ENCODE measurements around the gene STH. TPM values are rescaled to one million over a fixed set of nuclear protein-coding genes. Genes with fewer than 3 reads are reported as not detected.

Gene STH
- total RNA-seq, 1 experiment from 2014 or later: not detected

GRCh38 chr17:45953561-45953960 lies 45.5 kb upstream of the STH start:
- ChIA-PET POLR2A (no interaction called here), CTCF (interaction anchor here (0.6 kb wide), 1 partner anchor 81 kb away, joined by 3 read pairs; no protein-coding TSS in a partner anchor)
- DNase-seq (ENCODE audit: low read depth, low spot score): no peak
- H3K4me1 ChIP-seq (ENCODE audit: control insufficient read depth, insufficient read depth, low read length): peaks cover 3% of the 10 kb centered on the region; the same call in 1 of the 2 replicates
- H3K36me3 ChIP-seq (ENCODE audit: control insufficient read depth, insufficient read depth, low read length): no peaks in the 10 kb centered on the region
- in situ Hi-C loops (cut with HindIII; ENCODE audit: low pct_unique_long_range_greater_than_20kb, low sequenced_read_pairs): no loop called here
- no peak overlapping the region for H3K4me3 ChIP-seq (ENCODE audit: low read depth in 2 of 2, low read length in 2 of 2)
- ATAC-seq: no peak
- H3K27ac ChIP-seq (ENCODE audit: low read length): no peak overlapping the region
- BruUV-seq (replicated peaks): no TSS peak
- H3K27me3 ChIP-seq (ENCODE audit: control insufficient read depth, insufficient read depth, low read length): no peaks in the 10 kb centered on the region
- TF ChIP-seq TCF7L2 (IDR thresholded peaks at IDR 0.05; ENCODE audit: low read depth, low read length) (no peak), CTCF (IDR thresholded peaks at IDR 0.05) (no peak), POLR2AphosphoS5 (IDR thresholded peaks at IDR 0.05; ENCODE audit: low read depth, low read length) (no peak), SIN3A (IDR thresholded peaks at IDR 0.05; ENCODE audit: borderline replicate concordance, insufficient read depth, low read depth, low read length) (no peak)
- TF ChIP-seq, protein P1, sequence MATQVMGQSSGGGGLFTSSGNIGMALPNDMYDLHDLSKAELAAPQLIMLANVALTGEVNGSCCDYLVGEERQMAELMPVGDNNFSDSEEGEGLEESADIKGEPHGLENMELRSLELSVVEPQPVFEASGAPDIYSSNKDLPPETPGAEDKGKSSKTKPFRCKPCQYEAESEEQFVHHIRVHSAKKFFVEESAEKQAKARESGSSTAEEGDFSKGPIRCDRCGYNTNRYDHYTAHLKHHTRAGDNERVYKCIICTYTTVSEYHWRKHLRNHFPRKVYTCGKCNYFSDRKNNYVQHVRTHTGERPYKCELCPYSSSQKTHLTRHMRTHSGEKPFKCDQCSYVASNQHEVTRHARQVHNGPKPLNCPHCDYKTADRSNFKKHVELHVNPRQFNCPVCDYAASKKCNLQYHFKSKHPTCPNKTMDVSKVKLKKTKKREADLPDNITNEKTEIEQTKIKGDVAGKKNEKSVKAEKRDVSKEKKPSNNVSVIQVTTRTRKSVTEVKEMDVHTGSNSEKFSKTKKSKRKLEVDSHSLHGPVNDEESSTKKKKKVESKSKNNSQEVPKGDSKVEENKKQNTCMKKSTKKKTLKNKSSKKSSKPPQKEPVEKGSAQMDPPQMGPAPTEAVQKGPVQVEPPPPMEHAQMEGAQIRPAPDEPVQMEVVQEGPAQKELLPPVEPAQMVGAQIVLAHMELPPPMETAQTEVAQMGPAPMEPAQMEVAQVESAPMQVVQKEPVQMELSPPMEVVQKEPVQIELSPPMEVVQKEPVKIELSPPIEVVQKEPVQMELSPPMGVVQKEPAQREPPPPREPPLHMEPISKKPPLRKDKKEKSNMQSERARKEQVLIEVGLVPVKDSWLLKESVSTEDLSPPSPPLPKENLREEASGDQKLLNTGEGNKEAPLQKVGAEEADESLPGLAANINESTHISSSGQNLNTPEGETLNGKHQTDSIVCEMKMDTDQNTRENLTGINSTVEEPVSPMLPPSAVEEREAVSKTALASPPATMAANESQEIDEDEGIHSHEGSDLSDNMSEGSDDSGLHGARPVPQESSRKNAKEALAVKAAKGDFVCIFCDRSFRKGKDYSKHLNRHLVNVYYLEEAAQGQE (IDR thresholded peaks at IDR 0.05; ENCODE audit: insufficient read depth in 1 of 2, low read depth in 2 of 2, low read length in 1 of 2): no peak
- H3K9me3 ChIP-seq (ENCODE audit: control insufficient read depth, insufficient read depth, low read depth, low read length): no peaks in the 10 kb centered on the region
- intact Hi-C loops (cut with micrococcal nuclease; ENCODE audit: unreplicated experiment): no loop called here

DNA sequence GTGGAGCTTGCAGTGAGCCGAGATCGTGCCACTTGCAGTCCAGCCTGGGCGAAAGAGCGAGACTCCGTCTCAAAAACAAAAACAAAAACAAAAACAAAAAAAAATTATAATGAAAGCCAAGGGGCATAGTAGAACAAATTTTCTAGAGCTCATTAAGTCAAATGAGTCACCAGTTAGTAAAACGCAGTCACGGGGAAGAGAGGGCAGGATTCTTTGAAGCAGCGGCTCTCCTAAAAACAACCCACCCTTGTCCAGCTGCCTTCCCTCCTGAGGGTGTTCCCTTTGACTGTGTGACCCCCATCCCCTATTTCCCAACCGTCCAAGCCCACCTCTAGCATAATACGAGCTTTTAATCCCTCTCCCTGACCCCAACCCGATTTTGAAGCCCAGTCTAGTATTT lies 44.1 kb upstream of the STH start:
- no peaks in the 10 kb centered on the region for H3K4me1 ChIP-seq (ENCODE audit: control insufficient read depth, insufficient read depth, low read length)
- ATAC-seq (no peak), DNase-seq (ENCODE audit: low read depth, low spot score) (no peak)
- CTCF ChIA-PET: no interaction called here
- H3K4me3 ChIP-seq (ENCODE audit: low read depth in 2 of 2, low read length in 2 of 2): no peak overlapping the region
- H3K36me3 ChIP-seq (ENCODE audit: control insufficient read depth, insufficient read depth, low read length): no peaks in the 10 kb centered on the region
- TF ChIP-seq, protein P1 (IDR thresholded peaks at IDR 0.05; ENCODE audit: insufficient read depth in 1 of 2, low read depth in 2 of 2, low read length in 1 of 2): no peak
- TF ChIP-seq CTCF (IDR thresholded peaks at IDR 0.05): no peak
- no peak for TF ChIP-seq POLR2AphosphoS5 (IDR thresholded peaks at IDR 0.05; ENCODE audit: low read depth, low read length)
- TF ChIP-seq TCF7L2 (IDR thresholded peaks at IDR 0.05; ENCODE audit: low read depth, low read length): no peak
- TF ChIP-seq SIN3A (IDR thresholded peaks at IDR 0.05; ENCODE audit: borderline replicate concordance, insufficient read depth, low read depth, low read length): no peak
- no TSS peak for BruUV-seq (replicated peaks)
- in situ Hi-C loops (cut with HindIII; ENCODE audit: low pct_unique_long_range_greater_than_20kb, low sequenced_read_pairs): no loop called here
- intact Hi-C loops (cut with micrococcal nuclease; ENCODE audit: unreplicated experiment): no loop called here
- no peak overlapping the region for H3K27ac ChIP-seq (ENCODE audit: low read length)
- H3K27me3 ChIP-seq (ENCODE audit: control insufficient read depth, insufficient read depth, low read length): no peaks in the 10 kb centered on the region
- no peaks in the 10 kb centered on the region for H3K9me3 ChIP-seq (ENCODE audit: control insufficient read depth, insufficient read depth, low read depth, low read length)
- POLR2A ChIA-PET: no interaction called here
